H9 (cell line): ENCODE data around the gene TCIRG1. TPM values are rescaled to one million over a fixed set of nuclear protein-coding genes. Genes with fewer than 3 reads are reported as not detected.

Experiments
- DNase-seq: peaks from one replicate; pipeline ENCODE4 v3.0.0-alpha.2; 2017
- H2AFZ ChIP-seq: one replicate; pipeline ENCODE4 v1.6.1; 2013; ENCODE audit warnings: mild to moderate bottlenecking, low read length, control low read depth, moderate library complexity
- H2AK5ac ChIP-seq: 2 replicates; pipeline ENCODE4 v1.6.1; 2013; ENCODE audit warnings: low read length, control low read depth, mixed read lengths; ENCODE audit not compliant: insufficient read length
- H2BK120ac ChIP-seq: one replicate; pipeline ENCODE4 v1.6.1; 2013; ENCODE audit warnings: low read depth, mild to moderate bottlenecking, low read length, control low read depth, inconsistent platforms; ENCODE audit not compliant: poor library complexity, severe bottlenecking
- H2BK12ac ChIP-seq: 2 replicates; pipeline ENCODE4 v1.6.1; 2013; ENCODE audit warnings: low read length, control low read depth, mixed read lengths, low read depth; ENCODE audit not compliant: insufficient read length
- H2BK15ac ChIP-seq: 2 replicates; pipeline ENCODE4 v1.6.1; 2013; ENCODE audit warnings: low read depth, low read length, control low read depth
- H2BK20ac ChIP-seq: one replicate; pipeline ENCODE4 v1.6.1; 2013; ENCODE audit warnings: low read depth, mild to moderate bottlenecking, low read length, control low read depth, inconsistent platforms; ENCODE audit not compliant: poor library complexity, severe bottlenecking
- H2BK5ac ChIP-seq: 2 replicates; pipeline ENCODE4 v1.6.1; 2013; ENCODE audit warnings: low read length, control low read depth, mixed read lengths; ENCODE audit not compliant: insufficient read length
- H3K14ac ChIP-seq: 2 replicates; pipeline ENCODE4 v1.6.1; 2013; ENCODE audit warnings: low read length, control low read depth; ENCODE audit not compliant: insufficient read depth
- H3K18ac ChIP-seq: 2 replicates; pipeline ENCODE4 v1.6.1; 2013; ENCODE audit warnings: low read depth, mild to moderate bottlenecking, mixed read lengths, low read length, control low read depth; ENCODE audit not compliant: insufficient read length
- H3K23ac ChIP-seq: 2 replicates; pipeline ENCODE4 v1.6.1; 2013; ENCODE audit warnings: low read length, control low read depth, mixed read lengths, low read depth; ENCODE audit not compliant: insufficient read length
- H3K23me2 ChIP-seq: 2 replicates; pipeline ENCODE4 v1.6.1; 2013; ENCODE audit warnings: low read depth, mild to moderate bottlenecking, mixed read lengths, low read length, control low read depth; ENCODE audit not compliant: insufficient read length, poor library complexity, severe bottlenecking
- H3K27ac ChIP-seq: 2 replicates; pipeline ENCODE4 v1.5.1; 2013; ENCODE audit warnings: low read length, control low read depth, mixed read lengths, low read depth; ENCODE audit not compliant: insufficient read length
- H3K27me3 ChIP-seq: 2 replicates; pipeline ENCODE4 v1.6.1; 2013; ENCODE audit warnings: low read length, control low read depth, inconsistent platforms; ENCODE audit not compliant: insufficient read depth
- H3K4ac ChIP-seq: 2 replicates; pipeline ENCODE4 v1.6.1; 2013; ENCODE audit warnings: low read depth, mild to moderate bottlenecking, control low read depth, inconsistent platforms, low read length, moderate library complexity
- H3K4me1 ChIP-seq: 2 replicates; pipeline ENCODE4 v1.6.1; 2013; ENCODE audit warnings: low read length, control low read depth, inconsistent platforms; ENCODE audit not compliant: insufficient read depth
- H3K4me2 ChIP-seq: 2 replicates; pipeline ENCODE4 v1.6.1; 2013; ENCODE audit warnings: low read length, control low read depth, mixed read lengths; ENCODE audit not compliant: insufficient read length, insufficient read depth
- H3K56ac ChIP-seq: 2 replicates; pipeline ENCODE4 v1.6.1; 2013; ENCODE audit warnings: low read depth, mild to moderate bottlenecking, mixed read lengths, low read length, control low read depth; ENCODE audit not compliant: insufficient read length
- H3K79me1 ChIP-seq: 2 replicates; pipeline ENCODE4 v1.6.1; 2013; ENCODE audit warnings: low read depth, mild to moderate bottlenecking, moderate library complexity, low read length, control low read depth, inconsistent platforms; ENCODE audit not compliant: insufficient read depth, poor library complexity, severe bottlenecking
- H3K79me2 ChIP-seq: 2 replicates; pipeline ENCODE4 v1.6.1; 2013; ENCODE audit warnings: low read length, control low read depth, inconsistent platforms; ENCODE audit not compliant: insufficient read depth
- H3K9ac ChIP-seq: 2 replicates; pipeline ENCODE4 v1.6.1; 2013; ENCODE audit warnings: low read length, control low read depth, mixed read lengths; ENCODE audit not compliant: insufficient read length; ENCODE audit errors: extremely low read depth
- H3K9me3 ChIP-seq: one replicate; pipeline ENCODE4 v1.6.1; 2013; ENCODE audit warnings: low read depth, low read length, inconsistent platforms; ENCODE audit not compliant: control insufficient read depth
- H3T11ph ChIP-seq: one replicate; pipeline ENCODE4 v1.6.1; 2013; ENCODE audit warnings: mild to moderate bottlenecking, low read length, control low read depth, inconsistent platforms
- H4K20me1 ChIP-seq: one replicate; pipeline ENCODE4 v1.6.1; 2013; ENCODE audit not compliant: control insufficient read depth, insufficient read length, insufficient read depth
- H4K5ac ChIP-seq: 2 replicates; pipeline ENCODE4 v1.6.1; 2013; ENCODE audit warnings: low read depth, mild to moderate bottlenecking, mixed read lengths, low read length, control low read depth; ENCODE audit not compliant: insufficient read length
- H4K8ac ChIP-seq: replicated peaks from 2 replicates; pipeline ENCODE4 v1.6.1; 2013; ENCODE audit warnings: low read length, control low read depth, mixed read lengths, low read depth; ENCODE audit not compliant: insufficient read length
- H4K91ac ChIP-seq: 2 replicates; pipeline ENCODE4 v1.6.1; 2013; ENCODE audit warnings: low read depth, mild to moderate bottlenecking, moderate library complexity, mixed read lengths, low read length, control low read depth; ENCODE audit not compliant: insufficient read length
- H3K27ac Mint-ChIP-seq, 3 experiments: 2 replicates in 2 of 3; 3 replicates in 1 of 3; pipeline ENCODE4 v1.8.0; 2020 to 2021; ENCODE audit warnings: mixed read lengths in 3 of 3, mild to moderate bottlenecking in 1 of 3, moderate library complexity in 1 of 3
- H3K27me3 Mint-ChIP-seq: 2 replicates; pipeline ENCODE4 v1.8.0; 2021; ENCODE audit warnings: low read depth, mild to moderate bottlenecking, moderate library complexity, mixed read lengths
- H3K36me3 Mint-ChIP-seq, 3 experiments: 2 replicates in 2 of 3; 3 replicates in 1 of 3; pipeline ENCODE4 v1.8.0; 2020 to 2021; ENCODE audit warnings: low read depth in 3 of 3, mixed read lengths in 3 of 3; ENCODE audit not compliant: insufficient read depth in 1 of 3
- H3K4me1 Mint-ChIP-seq, 2 experiments: 2 replicates each; pipeline ENCODE4 v1.8.0; 2020; ENCODE audit warnings: mixed read lengths in 2 of 2
- H3K4me3 Mint-ChIP-seq, 2 experiments: 2 replicates in 1 of 2; 3 replicates in 1 of 2; pipeline ENCODE4 v1.8.0; 2020 to 2021; ENCODE audit warnings: mild to moderate bottlenecking in 2 of 2, mixed read lengths in 2 of 2, moderate library complexity in 1 of 2
- H3K9me3 Mint-ChIP-seq, 2 experiments: 2 replicates in 1 of 2; 3 replicates in 1 of 2; pipeline ENCODE4 v1.8.0; 2020; ENCODE audit warnings: mild to moderate bottlenecking in 2 of 2, mixed read lengths in 2 of 2, moderate library complexity in 1 of 2
- WGBS: extraction: QIAGEN DNeasy Blood & Tissue Kit; methylation state at CpG from one replicate; pipeline ENCODE4 v1.1.7; 2013; ENCODE audit warnings: missing lambda C conversion rate, low lambda C conversion rate, mixed read lengths; ENCODE audit not compliant: insufficient read length; ENCODE audit errors: extremely low coverage; 5-methylcytosine and 5-hydroxymethylcytosine counted together
- total RNA-seq: library from RNA; stranded (reverse); gene quantifications from 2 replicates; pipeline ENCODE4 v1.2.1, GENCODE V29; 2021
- TF ChIP-seq, protein P1 (sequence below): fragments of 200-600 bp; sonication (generic); conservative IDR thresholded peaks from 3 replicates; pipeline ENCODE4 v1.8.0; 2021; ENCODE audit warnings: antibody characterized with exemption, mild to moderate bottlenecking

Gene TCIRG1
- total RNA-seq, 1 experiment from 2014 or later: 24.4 TPM

- Histone ChIP-seq H4K5ac (no peak overlapping the region), H2BK120ac (no peak overlapping the region), H3K9me3 (no peaks in the 10 kb centered on the region), H2BK20ac (no peak overlapping the region), H3K23ac (no peak overlapping the region), H3K79me1 (no peaks in the 10 kb centered on the region), H4K91ac (no peak overlapping the region), H3K4ac (no peak overlapping the region), H3K79me2 (no peaks in the 10 kb centered on the region), H3T11ph (no peak overlapping the region), H3K4me2 (no peak overlapping the region), H3K9ac (no peak overlapping the region), H3K4me1 (no peaks in the 10 kb centered on the region; the same call in 1 of the 2 replicates), H3K27me3 (no peaks in the 10 kb centered on the region), H2BK15ac (no peak overlapping the region), H3K23me2 (no peaks in the 10 kb centered on the region), H2AFZ (no peak overlapping the region), H4K8ac (no peak overlapping the region), H3K18ac (no peak overlapping the region), H2BK12ac (no peak overlapping the region), H2BK5ac (no peak overlapping the region), H3K56ac (no peak overlapping the region), H3K14ac (no peak overlapping the region; the same call in 1 of the 2 replicates), H2AK5ac (no peak overlapping the region), H3K27ac (no peak overlapping the region), H4K20me1 (no peaks in the 10 kb centered on the region)
- H3K27ac Mint-ChIP-seq: peak overlapping the region in 1 of 3 experiments; percentile 73; a peak in 1 of 7 replicates
- no peaks in the 10 kb centered on the region for H3K9me3 Mint-ChIP-seq
- peaks cover 7 to 9% of the 10 kb centered on the region in 2 experiments for H3K4me1 Mint-ChIP-seq
- H3K36me3 Mint-ChIP-seq: no peaks in the 10 kb centered on the region; a peak in 1 of 7 replicates
- H3K27me3 Mint-ChIP-seq: no peaks in the 10 kb centered on the region
- WGBS: no CpG with 5 or more reads among the region's 24 CpGs
- DNase-seq: peak; percentile 54
- TF ChIP-seq, protein P1, sequence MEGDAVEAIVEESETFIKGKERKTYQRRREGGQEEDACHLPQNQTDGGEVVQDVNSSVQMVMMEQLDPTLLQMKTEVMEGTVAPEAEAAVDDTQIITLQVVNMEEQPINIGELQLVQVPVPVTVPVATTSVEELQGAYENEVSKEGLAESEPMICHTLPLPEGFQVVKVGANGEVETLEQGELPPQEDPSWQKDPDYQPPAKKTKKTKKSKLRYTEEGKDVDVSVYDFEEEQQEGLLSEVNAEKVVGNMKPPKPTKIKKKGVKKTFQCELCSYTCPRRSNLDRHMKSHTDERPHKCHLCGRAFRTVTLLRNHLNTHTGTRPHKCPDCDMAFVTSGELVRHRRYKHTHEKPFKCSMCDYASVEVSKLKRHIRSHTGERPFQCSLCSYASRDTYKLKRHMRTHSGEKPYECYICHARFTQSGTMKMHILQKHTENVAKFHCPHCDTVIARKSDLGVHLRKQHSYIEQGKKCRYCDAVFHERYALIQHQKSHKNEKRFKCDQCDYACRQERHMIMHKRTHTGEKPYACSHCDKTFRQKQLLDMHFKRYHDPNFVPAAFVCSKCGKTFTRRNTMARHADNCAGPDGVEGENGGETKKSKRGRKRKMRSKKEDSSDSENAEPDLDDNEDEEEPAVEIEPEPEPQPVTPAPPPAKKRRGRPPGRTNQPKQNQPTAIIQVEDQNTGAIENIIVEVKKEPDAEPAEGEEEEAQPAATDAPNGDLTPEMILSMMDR: no peak; the same call in 2 of the 3 replicates
- H3K4me3 Mint-ChIP-seq: no peak overlapping the region
Measured at GRCh38 chr11:68044145-68044813, 5.5 kb downstream of the TCIRG1 start.
